SK-N-SH (cell line): ENCODE measurements around the gene CDC42EP3.

Experiments
- TCF12 ChIP-seq: IDR thresholded peaks from 2 replicates; pipeline ENCODE4 v1.4.0; 2012
- TF ChIP-seq, protein P1 (sequence below): IDR thresholded peaks from 2 replicates; pipeline ENCODE4 v1.4.0; 2012; ENCODE audit warnings: low read depth

DNA sequence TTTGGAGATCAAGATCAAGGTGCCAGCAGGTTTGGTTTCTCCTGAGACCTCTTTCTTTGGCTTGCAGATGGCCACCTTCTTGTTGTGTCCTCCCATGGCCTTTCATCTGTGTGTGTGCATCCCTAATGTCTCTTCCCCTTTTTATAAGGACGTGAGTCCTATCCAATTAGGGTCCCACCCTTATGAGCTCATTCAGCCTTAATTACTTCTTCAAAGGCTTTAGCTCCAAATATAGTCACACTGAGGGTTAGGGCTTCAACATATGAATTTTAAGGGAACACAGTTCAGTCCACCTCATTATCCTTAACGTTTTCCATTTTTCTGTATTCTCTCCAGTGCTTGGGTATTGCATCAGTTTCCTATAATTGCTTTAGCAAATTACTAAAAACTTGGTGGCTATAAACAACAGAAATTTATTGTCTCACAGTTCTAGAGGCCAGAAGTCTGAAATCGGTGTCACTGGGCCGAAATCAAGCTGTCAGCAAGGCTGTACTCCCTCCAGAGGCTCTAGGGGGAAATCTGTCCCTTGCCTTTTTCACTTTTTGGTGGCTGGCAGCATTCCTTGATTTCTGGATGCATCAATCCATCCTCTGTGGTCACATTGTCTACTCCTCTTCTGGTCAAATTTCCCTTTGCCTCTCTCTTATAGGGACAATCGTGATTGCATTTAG lies 34.1 kb downstream of the CDC42EP3 start:
- TF ChIP-seq, protein P1, sequence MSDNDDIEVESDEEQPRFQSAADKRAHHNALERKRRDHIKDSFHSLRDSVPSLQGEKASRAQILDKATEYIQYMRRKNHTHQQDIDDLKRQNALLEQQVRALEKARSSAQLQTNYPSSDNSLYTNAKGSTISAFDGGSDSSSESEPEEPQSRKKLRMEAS = no peak
- no peak for TF ChIP-seq TCF12
